Upper lobe of right lung (tissue), 1 donor: Measurements from ENCODE around the gene SLC25A41. TPM values are rescaled to one million over a fixed set of nuclear protein-coding genes. Genes with fewer than 3 reads are reported as not detected.

Source experiments
- ATAC-seq: fragments of 200-7000 bp; cut with Tn5 transposase; one replicate; pipeline ENCODE4 v1.9.1; 2020; ENCODE audit warnings: mild to moderate bottlenecking, moderate library complexity
- DNase-seq: peaks from one replicate; pipeline ENCODE4 v3.0.0-alpha.2; 2020
- H3K27ac ChIP-seq: fragments of 200-600 bp; one replicate; pipeline ENCODE4 v1.8.0; 2022
- H3K27me3 ChIP-seq: fragments of 200-600 bp; one replicate; pipeline ENCODE4 v1.8.0; 2022; ENCODE audit warnings: mild to moderate bottlenecking
- H3K36me3 ChIP-seq: fragments of 200-600 bp; one replicate; pipeline ENCODE4 v1.8.0; 2022
- H3K4me1 ChIP-seq: fragments of 200-600 bp; one replicate; pipeline ENCODE4 v1.8.0; 2022
- H3K4me3 ChIP-seq: fragments of 200-600 bp; one replicate; pipeline ENCODE4 v1.8.0; 2022; ENCODE audit warnings: mild to moderate bottlenecking
- H3K9me3 ChIP-seq: fragments of 200-600 bp; one replicate; pipeline ENCODE4 v1.8.0; 2022
- CTCF ChIP-seq: fragments of 200-600 bp; IDR thresholded peaks from one replicate; pipeline ENCODE4 v1.8.0; 2022; ENCODE audit warnings: antibody characterized with exemption
- intact Hi-C: fragments of 100-400 bp; cut with DNase I; formaldehyde crosslinking; loops from one replicate; pipeline ENCODE4 v1.11.0; 2022
- total RNA-seq: library from RNA; stranded (reverse); fragmentation: NEBNext Ultra II Directional; extraction: Animal tissue kit (Norgen Biotek cat#: 25700); gene quantifications from one replicate; pipeline ENCODE4 v1.2.1, GENCODE V29; 2021
- donor health status: DM: no; HTN: yes; CAD: no; lungs with severe emphysema.

Gene SLC25A41
- total RNA-seq, 1 donor from 2014 or later = not detected

- Histone ChIP-seq H3K9me3 (no peaks in the 10 kb centered on the region), H3K4me3 (no peak overlapping the region), H3K4me1 (peaks cover 10% of the 10 kb centered on the region), H3K27ac (no peak overlapping the region), H3K36me3 (no peaks in the 10 kb centered on the region), H3K27me3 (peaks cover 12% of the 10 kb centered on the region)
- intact Hi-C loops = no loop called here
- TF ChIP-seq CTCF = no peak
- ATAC-seq = no peak
- no peak for DNase-seq
These were observed 46.4 kb upstream of the SLC25A41 start for GRCh38 chr19:6479836-6480398.

GRCh38 chr19:6478815-6479214 lies 45.3 kb upstream of the SLC25A41 start:
- H3K4me3 ChIP-seq = no peak overlapping the region
- H3K9me3 ChIP-seq = no peaks in the 10 kb centered on the region
- DNase-seq (no peak), ATAC-seq (no peak)
- H3K36me3 ChIP-seq = no peaks in the 10 kb centered on the region
- no peak overlapping the region for H3K27ac ChIP-seq
- peaks cover 12% of the 10 kb centered on the region for H3K27me3 ChIP-seq
- intact Hi-C loops = no loop called here
- H3K4me1 ChIP-seq = peaks cover 10% of the 10 kb centered on the region
- no peak for TF ChIP-seq CTCF

DNA sequence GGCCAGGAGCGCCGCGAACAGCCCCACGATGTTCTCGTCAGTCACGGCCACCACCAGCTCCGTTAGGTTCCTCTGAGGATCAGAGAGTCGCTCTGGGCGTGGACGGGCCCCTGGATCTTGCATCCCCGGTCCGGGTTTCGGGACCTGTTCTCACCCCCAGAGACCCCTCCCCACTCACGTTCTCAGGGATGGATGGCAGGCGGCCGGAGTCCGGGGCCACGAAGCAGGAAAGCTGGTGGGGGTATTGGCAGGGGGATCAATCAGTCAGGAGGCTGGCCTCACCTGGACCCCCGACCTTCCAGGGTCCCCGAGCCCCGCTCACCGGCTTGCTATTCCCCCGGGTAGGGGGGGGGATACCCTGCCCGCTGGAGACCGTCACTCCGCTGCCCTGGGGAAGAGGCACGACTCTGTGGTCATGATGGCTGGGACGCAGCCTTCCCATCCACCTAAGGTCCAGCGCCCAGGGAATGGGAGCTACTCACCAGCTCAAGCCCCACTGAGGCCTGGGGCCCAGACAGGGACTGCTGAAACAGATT lies 43.4 kb upstream of the SLC25A41 start:
- ATAC-seq (no peak), DNase-seq (no peak)
- Histone ChIP-seq H3K9me3 (no peaks in the 10 kb centered on the region), H3K27ac (no peak overlapping the region), H3K4me3 (peak overlapping the region; percentile 21), H3K4me1 (peaks cover 9% of the 10 kb centered on the region), H3K27me3 (peaks cover 12% of the 10 kb centered on the region), H3K36me3 (no peaks in the 10 kb centered on the region)
- no peak for TF ChIP-seq CTCF
- intact Hi-C loops = no loop called here

- peak; percentile 92 for ATAC-seq
- no peak for TF ChIP-seq CTCF
These were observed 42.8 kb upstream of the SLC25A41 start for GRCh38 chr19:6476155-6476895.

GRCh38 chr19:6475321-6476108 lies 42.0 kb upstream of the SLC25A41 start:
- DNase-seq = no peak
- Histone ChIP-seq H3K4me1 (peaks cover 5% of the 10 kb centered on the region), H3K9me3 (no peaks in the 10 kb centered on the region), H3K36me3 (no peaks in the 10 kb centered on the region), H3K27me3 (peaks cover 12% of the 10 kb centered on the region), H3K4me3 (peak overlapping the region; percentile 21), H3K27ac (no peak overlapping the region)
- TF ChIP-seq CTCF = no peak
- intact Hi-C loops = no loop called here
- peak; percentile 15 for ATAC-seq

More at GRCh38 chr19:6476155-6476895, 42.8 kb upstream of the SLC25A41 start:
- intact Hi-C loops = no loop called here
- H3K9me3 ChIP-seq = no peaks in the 10 kb centered on the region
- H3K4me3 ChIP-seq = peak overlapping the region; percentile 21
- H3K36me3 ChIP-seq = no peaks in the 10 kb centered on the region
- peaks cover 5% of the 10 kb centered on the region for H3K4me1 ChIP-seq
- H3K27ac ChIP-seq = no peak overlapping the region
- DNase-seq = peak; percentile 93
- peaks cover 12% of the 10 kb centered on the region for H3K27me3 ChIP-seq
